Activated CD8-positive, alpha-beta memory T cell treated with anti-CD3 and anti-CD28 coated beads, Interleukin-2, amount 50 U/mL, for 24 hours (primary cell): ENCODE results near the gene CHI3L2.
"Not testable (repeated sequence)": the region's sequence is repeated elsewhere in the genome, so short reads cannot be mapped to it uniquely, and the experiment has no call there.

Experiments used
- DNase-seq: peaks from one replicate; pipeline ENCODE4 v3.0.0-alpha.2; 2020; ENCODE audit errors: extremely low read depth

CHI3L2 gene

DNA sequence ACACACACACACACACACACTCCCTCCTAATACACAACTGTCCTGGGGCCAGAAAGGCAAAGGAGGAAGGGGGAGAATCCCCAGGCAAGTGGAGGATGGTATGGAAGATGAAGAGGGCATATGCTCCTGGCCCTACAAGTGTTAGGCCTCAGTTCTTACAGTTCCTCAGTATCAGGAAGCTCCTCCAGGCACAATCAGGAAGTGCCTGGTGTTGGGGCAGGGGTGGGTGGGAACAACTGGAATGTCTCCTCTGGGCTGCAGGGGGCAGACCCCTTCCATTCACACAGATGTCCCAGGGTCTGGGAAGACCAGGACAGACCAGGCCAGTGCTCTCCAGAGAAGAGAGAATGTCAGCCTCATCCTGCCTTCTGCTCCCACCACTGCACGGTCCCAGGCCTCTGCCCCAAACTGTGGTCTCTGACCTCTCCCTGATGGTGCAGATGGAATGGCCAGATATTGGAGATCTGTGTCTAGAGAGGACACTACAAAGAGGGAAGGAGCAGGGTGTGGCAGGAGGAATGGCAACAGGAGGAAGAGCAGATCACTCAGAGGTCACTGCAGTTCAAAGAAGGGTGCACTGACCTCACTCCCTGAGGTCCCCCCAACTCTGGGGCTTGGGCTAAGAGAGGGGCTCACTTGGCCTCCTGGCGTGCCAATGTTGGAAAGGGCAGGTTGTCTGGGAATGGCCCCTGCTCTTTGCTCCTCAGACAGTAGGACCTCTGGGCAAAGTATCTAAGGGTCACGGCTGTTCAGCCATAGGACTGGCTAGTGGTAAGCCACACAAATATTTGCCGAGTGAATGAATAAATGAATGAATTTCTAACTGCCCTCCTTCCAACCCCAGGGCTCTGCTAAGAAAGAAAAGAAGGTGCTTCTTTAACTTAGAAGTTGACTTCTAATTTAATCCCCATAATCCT, 24.5 kb upstream of the CHI3L2 start:
- DNase-seq: no peak

- peak; percentile 57 for DNase-seq
These were observed 23.8 kb upstream of the CHI3L2 start for GRCh38 chr1:111203681-111204200.

- DNase-seq: no peak
These were observed 23.1 kb upstream of the CHI3L2 start for GRCh38 chr1:111204201-111204982.

DNA sequence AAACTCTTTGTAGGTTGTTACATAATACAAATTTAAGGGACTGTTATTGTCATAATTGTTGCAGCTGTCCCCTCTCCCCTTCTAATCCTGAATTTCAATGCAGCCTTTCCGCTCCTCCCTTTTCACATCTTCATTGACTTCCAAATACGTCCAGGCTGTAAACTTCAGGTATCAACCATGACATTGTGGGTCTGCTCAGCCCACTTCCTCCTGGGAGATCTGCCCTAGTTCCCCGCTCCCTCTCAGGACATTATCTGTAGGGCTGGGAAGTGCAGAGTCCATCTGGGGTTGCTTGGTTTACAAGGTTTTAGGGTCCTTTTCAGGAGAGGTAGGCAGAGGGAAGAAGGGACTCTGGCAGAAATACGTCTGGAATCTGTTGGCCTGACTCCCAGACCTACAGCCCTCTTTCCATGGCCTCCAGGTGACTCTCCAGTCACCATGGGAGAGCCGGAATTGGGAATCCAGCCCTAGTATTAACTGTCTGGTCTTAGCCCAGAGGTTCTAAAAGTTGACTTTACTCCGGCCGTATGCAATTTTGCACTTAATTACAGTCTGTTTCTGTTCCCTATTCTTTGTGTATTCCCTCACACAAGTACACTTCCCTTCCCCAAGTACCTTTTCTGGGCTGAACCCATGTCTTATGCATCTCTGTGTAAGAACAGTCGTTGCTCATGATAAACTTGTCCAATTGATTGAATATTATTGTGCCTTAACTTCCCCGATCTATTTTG, 22.4 kb upstream of the CHI3L2 start:
- DNase-seq: no peak

DNA sequence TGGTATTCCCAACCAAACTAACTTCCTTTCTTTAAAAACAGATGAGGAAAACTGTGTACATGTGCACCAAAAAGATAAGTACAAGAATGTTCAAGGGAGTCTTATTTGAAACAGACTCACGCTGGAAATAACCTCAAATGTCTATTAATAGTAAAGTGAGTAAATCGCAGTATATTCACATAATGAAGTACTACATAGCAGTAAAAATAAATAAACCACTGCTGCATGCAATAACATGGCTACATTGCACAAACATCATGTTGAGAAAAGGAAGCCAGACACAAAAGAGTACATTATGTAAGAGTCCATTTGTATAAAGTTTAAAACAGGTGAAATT, 21.8 kb upstream of the CHI3L2 start:
- DNase-seq: no peak

- no peak for DNase-seq
These were observed 18.6 kb upstream of the CHI3L2 start for GRCh38 chr1:111208921-111209320.

GRCh38 chr1:111209622-111210021, 17.9 kb upstream of the CHI3L2 start:
- DNase-seq: no peak

- DNase-seq: no peak
These were observed 15.6 kb upstream of the CHI3L2 start for GRCh38 chr1:111211921-111212320.

DNA sequence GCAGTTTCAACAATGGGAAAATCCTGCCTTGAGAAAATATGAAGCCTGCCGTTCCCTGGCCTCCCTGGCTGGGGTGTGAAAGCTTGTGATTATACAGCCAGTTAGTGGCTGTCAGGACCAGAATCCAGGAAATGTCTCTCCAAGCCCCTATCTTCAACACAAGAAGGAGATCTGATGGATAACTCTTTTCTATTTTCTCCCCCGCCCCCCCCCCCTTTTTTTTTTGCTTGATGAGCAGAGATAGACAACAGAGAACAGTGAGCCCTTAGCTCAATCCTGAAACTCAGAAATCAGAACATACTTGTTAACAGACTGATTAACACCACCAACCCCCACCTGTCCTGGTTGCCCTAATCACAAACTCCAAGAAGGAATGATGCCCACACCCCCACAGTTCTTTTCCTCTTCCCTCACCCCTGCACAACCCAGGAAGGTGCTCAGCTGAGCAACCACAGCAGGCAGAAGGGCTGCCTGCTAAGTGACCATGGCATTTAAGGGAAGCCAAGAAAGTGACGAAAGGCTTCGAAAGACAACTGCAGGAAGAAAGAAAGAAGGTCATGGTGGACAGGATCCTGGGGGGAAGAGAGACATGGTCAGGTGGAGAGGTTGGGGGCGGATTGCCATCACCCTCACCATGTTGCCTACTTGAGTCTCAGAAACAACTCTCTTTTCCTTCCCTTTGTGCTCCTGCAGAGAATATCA, 14.7 kb upstream of the CHI3L2 start:
- no peak for DNase-seq

DNA sequence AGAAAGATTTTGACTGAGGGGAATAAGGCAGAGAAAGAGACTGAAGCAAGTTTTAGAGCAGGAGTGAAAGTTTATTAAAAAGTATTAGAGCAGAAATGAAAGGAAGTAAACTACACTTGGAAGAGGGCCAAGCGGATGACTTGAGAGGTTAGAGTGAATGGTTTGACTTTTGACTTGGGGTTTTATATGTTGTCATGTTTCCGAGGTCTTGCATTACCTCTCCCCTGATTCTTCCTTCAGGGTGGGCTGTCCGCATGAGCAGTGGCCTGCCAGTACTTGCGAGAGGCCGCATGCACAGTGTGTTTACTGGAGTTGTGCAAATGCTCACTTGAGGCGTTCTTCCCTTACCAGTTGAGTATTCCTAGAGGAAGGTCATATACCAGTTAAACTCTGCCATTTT, 14.1 kb upstream of the CHI3L2 start:
- DNase-seq: no peak

DNA sequence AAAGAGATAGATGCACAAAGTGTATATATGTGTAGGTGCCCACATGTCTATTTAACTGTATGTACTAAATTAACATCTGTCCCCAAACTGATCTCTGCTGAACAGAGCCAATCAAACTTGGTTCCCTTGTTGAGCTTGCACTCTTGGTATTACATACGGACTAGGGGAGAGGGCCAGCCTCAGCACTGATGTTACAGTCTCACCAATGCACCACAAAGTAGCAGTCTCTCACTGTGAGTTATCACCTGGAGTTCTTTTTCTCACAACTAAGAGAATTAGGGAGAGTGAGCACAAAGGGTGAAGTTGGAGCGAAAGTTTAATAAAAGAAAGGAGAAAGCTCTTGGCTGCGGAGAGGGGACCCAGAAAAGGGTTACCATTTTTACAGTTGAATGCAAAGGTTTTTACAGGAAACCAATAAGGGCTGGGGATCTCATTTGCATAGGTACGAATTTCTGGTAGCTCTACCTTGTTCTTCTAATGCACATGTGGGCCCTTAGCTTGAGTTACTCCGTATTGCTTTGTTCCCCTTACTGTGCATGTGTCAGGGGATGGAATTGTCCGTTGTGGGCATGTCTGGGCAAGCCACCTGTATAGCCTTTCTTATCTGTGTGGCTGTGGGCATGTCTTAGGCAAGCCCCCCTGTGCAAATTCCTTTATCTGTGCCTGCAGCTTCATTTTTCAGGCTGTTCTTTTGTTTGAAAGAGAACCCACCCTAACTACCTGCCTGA, 13.3 kb upstream of the CHI3L2 start:
- DNase-seq: no peak

- DNase-seq: no peak
These were observed 12.6 kb upstream of the CHI3L2 start for GRCh38 chr1:111214884-111215283.

DNA sequence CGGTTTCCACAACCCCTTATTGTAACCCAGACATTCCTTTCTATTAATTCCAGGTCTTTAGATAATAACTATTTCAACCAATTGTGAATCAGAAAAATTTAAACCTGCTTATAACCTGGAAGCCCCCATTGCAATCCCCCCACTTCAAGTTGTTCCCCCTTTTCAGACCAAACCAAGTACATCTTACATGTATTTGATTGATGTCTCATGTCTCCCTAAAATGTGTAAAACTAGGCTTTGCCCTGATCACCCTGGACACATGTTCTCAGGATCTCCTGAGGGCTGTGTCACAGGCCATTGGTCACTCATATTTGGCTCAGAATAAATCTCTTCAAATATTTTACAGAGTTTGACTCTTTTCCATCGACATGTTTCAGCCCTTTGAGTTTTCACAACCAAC, 12.2 kb upstream of the CHI3L2 start:
- not testable (repeated sequence) for DNase-seq

DNA sequence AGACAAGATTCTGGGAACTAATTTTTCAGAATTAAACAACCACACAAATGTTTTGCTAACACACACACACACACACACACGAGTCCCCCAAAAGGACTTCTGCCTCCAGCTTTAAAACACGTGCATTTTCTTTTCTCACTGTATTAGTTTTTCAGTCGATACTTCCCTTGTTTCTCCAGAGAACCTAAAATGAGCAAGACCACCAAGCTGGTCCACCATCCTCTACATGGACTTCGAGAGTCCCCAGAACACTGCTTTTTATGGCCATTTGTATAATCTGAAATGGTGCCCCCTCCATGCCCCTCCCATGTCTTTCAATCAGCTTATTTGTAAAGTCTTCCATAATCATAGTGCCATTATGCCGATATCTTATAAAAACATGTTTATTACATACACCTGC, 10.8 kb upstream of the CHI3L2 start:
- DNase-seq: no peak

DNA sequence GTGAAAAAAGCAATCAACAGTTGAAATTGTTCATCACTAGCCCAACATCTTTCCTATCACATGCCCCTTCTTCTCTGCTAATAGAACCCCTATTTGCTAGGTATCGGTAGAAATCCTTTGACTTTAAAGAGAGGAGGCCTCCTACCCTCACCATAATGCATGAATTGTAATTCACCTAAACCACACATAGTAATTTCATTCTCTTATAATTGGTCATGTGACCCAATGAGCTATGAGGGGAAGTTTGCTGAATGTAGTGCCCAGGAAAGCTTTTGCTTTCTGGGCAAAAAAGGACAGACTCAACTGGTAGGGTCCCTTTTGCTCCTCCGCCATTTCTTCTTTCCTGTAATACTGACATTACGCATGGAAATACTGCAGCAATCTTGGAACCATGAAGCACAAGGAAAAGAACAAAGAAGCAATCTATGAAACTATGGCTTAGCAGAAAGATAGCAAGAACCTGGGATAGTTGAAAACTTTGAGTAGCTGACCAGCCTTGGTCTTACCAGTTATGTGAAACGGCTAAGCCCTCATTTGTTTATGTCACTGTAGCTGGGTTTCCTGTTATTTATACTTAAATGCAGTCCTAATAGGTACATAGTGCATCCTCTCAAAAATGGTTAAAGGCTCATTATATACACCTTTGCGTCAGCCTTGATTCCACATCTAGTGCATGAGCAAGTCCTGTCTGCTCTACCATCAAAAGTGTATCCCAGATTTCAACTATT, 10.2 kb upstream of the CHI3L2 start:
- DNase-seq: no peak

GRCh38 chr1:111218701-111219556, 8.6 kb upstream of the CHI3L2 start:
- no peak for DNase-seq

DNA sequence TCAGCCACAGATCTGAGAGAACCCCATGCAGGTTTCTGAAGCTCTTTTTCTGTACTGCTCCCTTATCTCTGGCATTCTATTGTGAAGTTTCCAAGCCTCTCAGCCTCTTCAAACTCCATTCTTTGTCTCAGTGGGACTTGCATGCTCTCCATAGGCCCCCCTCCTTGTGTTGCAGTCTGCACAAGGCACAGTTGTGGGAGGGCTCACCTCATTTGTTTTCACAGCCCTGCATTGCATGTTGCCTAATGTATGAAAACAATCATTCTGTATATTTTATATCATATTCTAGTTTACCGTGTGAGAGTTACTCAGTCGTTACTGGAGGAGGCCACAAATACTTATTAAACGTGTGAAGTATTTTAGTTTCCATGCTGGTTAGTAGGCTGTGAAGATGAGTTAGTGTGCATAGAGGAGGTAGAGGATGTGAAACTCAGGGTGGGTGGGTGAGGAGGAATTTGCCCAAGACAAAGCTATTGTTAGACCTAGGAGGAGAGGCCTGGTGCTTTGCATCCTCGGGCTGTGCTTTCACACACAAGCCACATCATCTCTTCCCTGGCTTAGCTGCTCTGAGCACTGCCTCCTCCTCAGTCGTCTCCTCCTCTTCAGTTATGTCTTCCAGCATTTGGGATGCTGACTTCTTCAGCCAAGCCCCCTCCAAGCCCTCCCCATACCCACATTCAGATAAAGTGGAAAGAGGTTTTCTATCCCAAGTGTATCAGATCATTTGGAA, 7.8 kb upstream of the CHI3L2 start:
- DNase-seq: no peak

- no peak for DNase-seq
These were observed 7.1 kb upstream of the CHI3L2 start for GRCh38 chr1:111220302-111220890.
